Left cardiac atrium (tissue), 4 donors: Measurements from ENCODE around the gene NLGN4X. TPM values are rescaled to one million over a fixed set of nuclear protein-coding genes. Genes with fewer than 3 reads are reported as not detected.

Experiments
- ATAC-seq, 2 donors: fragments of 200-7000 bp; cut with Tn5 transposase; one replicate each; pipeline ENCODE4 v1.9.1; 2020; ENCODE audit warnings: mild to moderate bottlenecking in 2 of 2, moderate library complexity in 2 of 2
- DNase-seq: peaks from one replicate; pipeline ENCODE4 v3.0.0-alpha.2; 2020
- intact Hi-C, 2 donors: fragments of 100-400 bp; cut with DNase I; formaldehyde crosslinking; loops; one replicate each; pipeline versions ENCODE4 v1.14.1 to v1.15.1; 2022 to 2023
- total RNA-seq, 2 donors: library from RNA; stranded (reverse); fragmentation: NEBNext Ultra II Directional; extraction: Animal tissue kit (Norgen Biotek cat#: 25700); gene quantifications; one replicate each; pipeline ENCODE4 v1.2.1, GENCODE V29; 2021
- donor health status: DM: no; HTN: yes; CAD: no.
- donor health status: DM: no; HTN: yes; CAD: no; lungs with severe emphysema.
- donor health status: DM: yes; HTN: yes; CAD: no.
- donor health status: Dilated cardiomyopathy.

Gene NLGN4X
- total RNA-seq, 2 donors from 2014 or later: 5.4 to 6.4 TPM

- intact Hi-C loops: loop anchor here in 1 of 2 donors (10.0 kb wide), 1 partner anchor 1901 kb away; the partner anchor contains the start of gene PNPLA4
- ATAC-seq (no peak), DNase-seq (no peak)
Observed at GRCh38 chrX:6024204-6024603, 204.5 kb downstream of the NLGN4X start.

- no peak for DNase-seq
- intact Hi-C loops: loop anchor here in 1 of 2 donors (10.0 kb wide), 1 partner anchor 1903 kb away; the partner anchor contains the start of gene PNPLA4
- ATAC-seq: no peak
Observed at GRCh38 chrX:6021316-6022091, 207.2 kb downstream of the NLGN4X start.

DNA sequence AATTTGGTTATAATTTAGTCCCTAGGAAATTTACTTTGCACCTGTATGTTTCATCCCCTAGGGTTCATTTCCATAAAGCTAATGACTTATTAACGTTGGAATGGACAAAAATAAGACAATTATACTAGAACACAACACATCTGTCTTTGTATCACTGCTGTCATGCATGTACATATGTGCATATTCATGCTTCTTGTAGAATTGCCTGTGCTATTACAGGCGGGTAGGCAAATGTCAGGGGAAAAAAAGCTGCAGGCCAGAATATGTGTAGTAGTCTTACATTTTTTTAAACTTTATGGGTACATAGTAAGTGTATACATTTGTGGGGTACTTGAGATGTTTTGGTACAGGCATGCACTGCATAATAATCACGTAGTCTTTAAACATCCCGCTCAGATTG is 209.6 kb downstream of the NLGN4X start:
- DNase-seq (no peak), ATAC-seq (no peak)
- intact Hi-C loops: no loop called here

GRCh38 chrX:6015423-6015822 is 213.2 kb downstream of the NLGN4X start:
- intact Hi-C loops: no loop called here
- no peak for DNase-seq
- ATAC-seq: no peak

DNA sequence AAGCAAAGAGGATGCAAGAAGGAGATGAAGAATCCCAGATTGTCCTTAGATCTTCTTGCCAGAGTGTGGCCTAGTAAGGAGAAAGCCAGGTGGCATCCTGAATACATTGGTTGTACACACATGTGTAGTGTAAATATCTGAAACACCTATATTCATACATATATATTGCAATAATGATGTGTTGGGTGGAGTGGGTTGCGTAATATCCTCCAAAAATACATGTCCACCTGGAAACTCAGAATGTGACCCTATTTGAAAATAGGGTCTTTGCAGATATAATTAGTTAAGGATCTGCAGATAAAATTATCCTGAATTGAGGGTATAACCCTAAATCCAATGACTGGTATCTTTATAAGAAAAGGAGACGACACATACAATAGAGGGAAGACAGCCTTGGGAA is 216.3 kb downstream of the NLGN4X start:
- intact Hi-C loops: no loop called here
- no peak for DNase-seq
- ATAC-seq: no peak

DNA sequence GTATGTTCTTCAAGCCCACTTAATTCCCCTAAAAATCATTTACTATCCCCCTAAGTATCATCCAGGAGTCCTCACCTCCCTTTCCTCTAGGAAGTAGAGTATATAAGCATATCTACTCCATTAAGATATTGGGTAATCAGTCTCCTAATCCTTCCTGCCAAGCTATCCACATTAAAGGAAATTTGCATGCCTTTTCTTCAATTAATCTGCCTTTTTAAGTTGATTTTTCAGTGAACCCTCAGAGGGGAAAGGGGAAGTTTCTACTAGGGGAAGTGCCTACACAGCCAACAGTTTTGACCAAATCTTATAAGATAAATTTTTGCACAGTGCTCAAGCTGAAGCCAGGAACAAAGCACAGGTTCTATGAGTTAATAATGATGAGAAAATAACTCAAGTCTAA is 222.8 kb downstream of the NLGN4X start:
- intact Hi-C loops: no loop called here
- ATAC-seq: no peak
- DNase-seq: no peak

- DNase-seq: no peak
Observed at GRCh38 chrX:6004529-6004928, 224.1 kb downstream of the NLGN4X start.

DNA sequence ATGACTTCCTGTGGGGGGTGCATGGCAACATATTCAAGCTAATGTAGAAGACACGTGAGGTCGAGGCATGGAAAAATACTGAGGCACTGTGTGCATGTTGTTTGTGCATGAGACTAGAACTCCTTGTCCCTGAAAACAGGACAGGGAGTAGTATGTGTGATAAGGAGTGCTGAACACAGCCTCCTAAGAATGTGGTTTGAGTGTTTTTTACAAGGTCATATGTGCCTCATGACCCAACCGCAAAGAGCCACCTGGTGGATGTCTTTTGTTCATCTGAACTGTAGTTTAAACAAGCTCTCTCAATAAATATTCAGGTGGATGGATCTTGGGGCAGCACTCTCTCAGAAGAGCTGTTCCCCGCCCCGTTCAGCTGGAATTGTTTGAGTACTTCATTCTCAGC is 226.6 kb downstream of the NLGN4X start:
- intact Hi-C loops: no loop called here
- no peak for DNase-seq
- no peak for ATAC-seq

More at GRCh38 chrX:6004529-6004928, 224.1 kb downstream of the NLGN4X start:
- intact Hi-C loops: no loop called here
- ATAC-seq: no peak

GRCh38 chrX:5998901-5999300 is 229.8 kb downstream of the NLGN4X start:
- ATAC-seq: no peak
- intact Hi-C loops: no loop called here
- no peak for DNase-seq

GRCh38 chrX:5998456-5998855 is 230.2 kb downstream of the NLGN4X start:
- intact Hi-C loops: no loop called here
- ATAC-seq: no peak
- DNase-seq: no peak

DNA sequence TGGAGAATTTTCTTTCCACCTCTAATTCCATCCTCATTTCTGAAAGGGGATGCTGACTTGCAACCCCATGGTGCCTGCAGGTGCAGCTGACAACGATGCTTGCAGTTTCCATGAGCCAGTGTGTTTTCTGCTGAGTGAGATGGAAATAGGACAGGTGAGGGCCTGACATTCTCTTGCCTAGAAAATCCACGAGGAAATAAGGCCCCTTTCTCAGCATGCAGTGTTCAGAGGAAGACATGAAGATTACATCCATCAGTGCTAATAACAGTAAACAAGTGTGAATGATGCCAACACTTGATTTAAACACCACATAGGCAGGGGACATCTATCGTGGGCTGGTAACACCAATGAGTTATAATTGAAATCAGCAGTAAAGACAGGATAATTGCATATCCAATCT is 237.3 kb downstream of the NLGN4X start:
- no peak for ATAC-seq
- intact Hi-C loops: no loop called here
- no peak for DNase-seq

DNA sequence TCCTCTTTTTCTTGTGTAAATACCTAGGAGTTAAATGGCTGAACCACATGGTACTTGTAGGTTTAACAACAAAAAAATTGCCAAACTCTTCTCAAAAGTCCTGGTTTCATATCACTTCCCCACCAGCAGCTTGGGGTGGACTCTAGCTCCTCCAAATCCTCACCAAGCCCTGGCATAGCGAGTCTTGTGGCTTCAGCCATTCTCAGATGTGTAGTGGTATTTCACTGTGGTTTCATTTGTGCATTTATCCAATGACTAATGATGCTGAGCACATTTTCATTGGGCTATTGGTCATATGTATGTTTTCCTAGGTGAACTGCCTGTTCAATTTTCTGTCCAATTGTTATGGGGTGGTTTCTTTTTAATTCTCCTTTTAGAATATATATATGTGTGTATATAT is 249.3 kb downstream of the NLGN4X start:
- DNase-seq (no peak), ATAC-seq (no peak)
- intact Hi-C loops: no loop called here

DNA sequence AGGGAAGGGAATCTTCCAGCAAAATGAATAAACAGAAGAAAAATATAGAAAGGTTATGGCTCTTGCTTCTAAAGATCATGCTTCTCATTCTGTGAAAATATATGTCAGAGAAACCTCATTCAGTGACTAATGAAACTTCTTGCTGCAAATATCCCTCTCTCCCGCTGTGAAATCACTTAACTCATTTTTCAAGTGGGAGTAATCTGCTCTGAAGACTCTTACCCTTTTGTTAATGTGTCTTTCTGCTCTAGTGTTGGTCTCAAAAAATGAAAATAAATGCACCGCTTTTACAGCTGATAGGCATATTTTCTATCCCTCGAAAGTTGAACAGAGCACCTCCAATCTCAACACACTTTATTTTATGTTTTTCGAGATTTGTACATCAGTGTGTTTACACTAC is 252.3 kb downstream of the NLGN4X start:
- no peak for DNase-seq
- no peak for ATAC-seq
- intact Hi-C loops: loop anchor here in 1 of 2 donors (1.0 kb wide), 1 partner anchor 19 kb away; no protein-coding TSS in a partner anchor

DNA sequence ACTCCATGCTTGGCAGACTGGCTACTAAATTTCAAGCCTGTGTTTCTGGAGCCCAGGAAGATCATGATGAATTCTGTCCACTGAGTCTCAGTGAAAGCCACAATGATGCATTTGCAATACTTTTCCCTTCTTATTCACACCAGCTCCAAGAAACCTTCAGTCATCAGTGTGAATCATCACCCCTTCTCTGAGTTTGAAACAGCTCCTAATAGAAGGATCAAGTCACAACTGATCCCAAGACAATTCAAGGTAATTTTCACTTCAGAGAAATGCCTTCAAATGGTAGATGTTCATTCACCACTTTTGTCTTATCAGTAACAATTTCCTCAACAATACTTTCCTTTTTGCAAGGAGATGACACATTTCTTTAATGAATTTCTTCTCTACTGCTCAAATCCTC is 257.4 kb downstream of the NLGN4X start:
- ATAC-seq: no peak
- no peak for DNase-seq
- intact Hi-C loops: no loop called here

- DNase-seq: no peak
- intact Hi-C loops: no loop called here
- no peak for ATAC-seq
Observed at GRCh38 chrX:5965406-5965805, 263.3 kb downstream of the NLGN4X start.

- intact Hi-C loops: no loop called here
- ATAC-seq (no peak), DNase-seq (no peak)
Observed at GRCh38 chrX:5959286-5959685, 269.4 kb downstream of the NLGN4X start.

- intact Hi-C loops: no loop called here
- no peak for ATAC-seq
- no peak for DNase-seq
Observed at GRCh38 chrX:5958523-5958922, 270.1 kb downstream of the NLGN4X start.

- no peak for ATAC-seq
- DNase-seq: no peak
- intact Hi-C loops: no loop called here
Observed at GRCh38 chrX:5957506-5957905, 271.2 kb downstream of the NLGN4X start.

DNA sequence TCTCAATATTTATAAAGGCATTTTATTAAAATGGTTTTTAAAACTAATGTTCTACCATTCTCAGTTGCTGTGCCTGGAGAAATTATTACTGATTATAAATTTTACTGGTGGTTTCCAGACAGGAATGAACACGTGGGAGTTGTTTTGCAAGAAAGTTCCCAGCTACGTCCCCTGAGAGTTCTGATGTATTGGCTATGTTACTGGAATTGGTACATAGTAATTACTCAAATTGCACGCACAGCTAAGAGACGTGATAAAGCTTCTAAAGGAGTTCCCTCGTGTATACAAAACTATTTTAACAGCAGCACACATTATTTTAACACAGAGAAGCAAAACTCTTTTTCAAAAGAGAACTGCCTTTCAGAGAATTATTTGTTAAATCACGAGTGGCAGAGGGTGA is 292.2 kb downstream of the NLGN4X start:
- intact Hi-C loops: no loop called here
- peak in 1 of 2 donors; percentile 78 for ATAC-seq
- DNase-seq: no peak

GRCh38 chrX:5928224-5928623 is 300.4 kb downstream of the NLGN4X start:
- ATAC-seq (no peak), DNase-seq (no peak)
- intact Hi-C loops: no loop called here

DNA sequence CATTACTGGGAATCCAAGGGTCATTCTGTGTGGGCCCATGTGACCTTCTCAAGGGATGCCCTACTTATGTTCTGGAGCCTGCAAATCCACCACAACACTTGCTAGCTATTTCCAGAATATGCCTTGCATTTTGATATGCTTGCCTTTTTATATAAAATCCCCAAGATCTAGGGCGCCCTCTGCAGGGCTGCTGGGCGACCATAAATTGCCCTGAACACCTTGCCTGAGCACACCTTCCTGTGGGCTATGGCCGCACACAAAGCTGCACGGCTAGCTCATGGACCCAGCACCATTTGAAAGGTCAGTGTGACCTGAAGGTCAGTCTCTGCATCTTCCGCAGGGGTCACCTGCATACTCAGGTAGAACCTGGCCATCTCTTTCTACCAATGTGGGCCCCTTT is 311.7 kb downstream of the NLGN4X start:
- ATAC-seq (no peak), DNase-seq (no peak)
- intact Hi-C loops: no loop called here
